CD4-positive, alpha-beta T cell treated with Interleukin-17A for 1 hour (primary cell): ENCODE results near the gene PILRB.
"Not testable (repeated sequence)": the region's sequence is repeated elsewhere in the genome, so short reads cannot be mapped to it uniquely, and the experiment has no call there.

ENCODE experiments used
- DNase-seq: peaks from one replicate; pipeline ENCODE4 v3.0.0-alpha.2; 2020

PILRB gene

GRCh38 chr7:100378114-100378755 lies 20.3 kb downstream of the PILRB start:
- DNase-seq: no peak

DNA sequence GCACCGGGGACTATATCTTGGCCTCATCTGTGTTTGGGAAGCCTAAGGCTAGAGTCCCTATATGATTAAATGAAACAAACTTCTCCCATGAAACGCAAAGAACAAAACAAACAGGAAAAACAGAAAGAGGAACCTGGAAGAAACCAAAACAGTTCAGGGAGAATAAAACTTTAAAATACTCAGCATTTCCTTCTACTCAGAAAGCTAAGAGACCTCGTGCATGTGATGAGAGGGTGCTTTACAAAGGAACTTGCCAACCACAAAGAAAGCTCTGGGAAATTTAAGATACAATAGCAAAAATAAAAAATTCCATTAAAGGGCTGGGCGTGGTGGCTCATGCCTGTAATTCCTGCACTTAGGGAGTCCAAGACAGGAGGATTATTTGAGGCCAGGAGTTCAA lies 22.3 kb downstream of the PILRB start:
- no peak for DNase-seq

DNA sequence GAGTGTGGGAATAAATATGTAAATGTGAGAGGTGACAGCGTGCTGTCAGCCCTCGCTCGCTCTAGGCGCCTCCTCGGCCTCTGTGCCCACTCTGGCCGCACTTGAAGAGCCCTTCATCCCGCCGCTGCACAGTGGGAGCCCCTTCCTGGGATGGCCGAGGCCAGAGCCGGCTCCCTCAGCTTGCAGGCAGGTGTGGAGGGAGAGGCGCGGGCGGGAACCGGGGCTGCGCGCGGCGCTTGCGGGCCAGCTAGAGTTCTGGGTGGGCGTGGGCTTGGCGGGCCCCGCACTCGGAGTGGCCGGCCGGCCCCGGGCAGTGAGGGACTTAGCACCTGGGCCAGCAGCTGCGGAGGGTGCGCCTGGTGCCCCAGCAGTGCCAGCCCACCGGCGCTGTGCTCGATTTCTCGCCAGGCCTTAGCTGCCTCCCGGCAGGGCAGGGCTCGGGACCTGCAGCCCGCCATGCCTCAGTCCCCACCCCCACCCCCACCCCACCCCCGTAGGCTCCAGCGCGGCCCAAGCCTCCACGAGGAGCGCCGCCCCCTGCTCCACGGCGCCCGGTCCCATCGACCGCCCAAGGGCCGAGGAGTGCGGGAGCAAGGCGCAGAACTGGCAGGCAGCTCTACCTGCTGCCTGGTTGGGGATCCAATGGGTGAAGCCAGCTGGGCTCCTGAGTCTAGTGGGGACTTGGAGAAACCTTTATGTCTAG lies 23.8 kb downstream of the PILRB start:
- not testable (repeated sequence) for DNase-seq

- DNase-seq: peak; percentile 19
These were observed 24.4 kb downstream of the PILRB start for GRCh38 chr7:100382234-100382853.

GRCh38 chr7:100384628-100385294 lies 26.8 kb downstream of the PILRB start:
- no peak for DNase-seq

DNA sequence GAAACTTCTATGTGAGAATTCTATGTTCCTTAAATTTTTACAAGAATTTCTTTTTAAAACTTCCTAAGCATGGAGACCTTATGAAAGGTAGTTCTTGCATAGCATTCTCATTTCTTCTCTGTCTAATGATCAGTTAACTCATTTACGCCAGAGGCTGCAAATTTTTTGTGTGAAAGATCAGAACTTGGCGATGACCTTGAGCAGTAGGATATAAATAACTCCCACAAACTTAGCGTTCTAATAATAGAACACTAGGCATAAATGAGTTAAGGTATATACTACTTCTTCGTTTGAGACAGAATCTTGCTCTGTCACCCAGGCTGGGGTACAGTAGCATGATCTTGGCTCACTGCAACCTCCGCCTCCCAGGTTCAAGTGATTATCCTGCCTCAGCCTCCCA lies 29.0 kb downstream of the PILRB start:
- DNase-seq: no peak

- no peak for DNase-seq
These were observed 29.8 kb downstream of the PILRB start for GRCh38 chr7:100387695-100388094.

DNA sequence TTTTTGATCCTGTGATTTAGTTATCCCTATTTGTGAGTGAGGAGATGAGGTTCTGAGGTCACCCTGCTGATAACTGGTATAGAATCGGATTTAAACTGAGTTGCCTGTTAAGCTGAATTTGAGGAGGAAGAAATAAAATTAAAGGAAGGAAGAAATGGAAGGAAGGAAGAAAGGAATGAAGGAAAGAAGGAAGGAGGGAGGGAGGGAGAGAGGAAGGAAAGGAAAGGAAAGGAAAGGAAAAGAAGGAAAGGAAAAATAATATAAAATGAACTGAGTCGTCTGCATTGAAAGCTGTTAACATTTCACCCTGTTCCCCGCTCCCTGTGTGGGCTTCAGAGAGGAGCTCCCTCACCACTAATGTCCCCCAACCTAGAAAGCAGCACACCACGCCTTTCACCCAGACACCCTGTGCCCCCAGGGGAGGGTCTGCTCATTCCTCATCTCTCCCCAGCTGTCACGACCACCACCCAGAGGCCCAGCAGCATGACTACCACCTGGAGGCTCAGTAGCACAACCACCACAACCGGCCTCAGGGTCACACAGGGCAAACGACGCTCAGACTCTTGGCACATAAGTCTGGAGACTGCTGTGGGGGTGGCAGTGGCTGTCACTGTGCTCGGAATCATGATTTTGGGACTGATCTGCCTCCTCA lies 31.6 kb downstream of the PILRB start:
- no peak for DNase-seq

DNA sequence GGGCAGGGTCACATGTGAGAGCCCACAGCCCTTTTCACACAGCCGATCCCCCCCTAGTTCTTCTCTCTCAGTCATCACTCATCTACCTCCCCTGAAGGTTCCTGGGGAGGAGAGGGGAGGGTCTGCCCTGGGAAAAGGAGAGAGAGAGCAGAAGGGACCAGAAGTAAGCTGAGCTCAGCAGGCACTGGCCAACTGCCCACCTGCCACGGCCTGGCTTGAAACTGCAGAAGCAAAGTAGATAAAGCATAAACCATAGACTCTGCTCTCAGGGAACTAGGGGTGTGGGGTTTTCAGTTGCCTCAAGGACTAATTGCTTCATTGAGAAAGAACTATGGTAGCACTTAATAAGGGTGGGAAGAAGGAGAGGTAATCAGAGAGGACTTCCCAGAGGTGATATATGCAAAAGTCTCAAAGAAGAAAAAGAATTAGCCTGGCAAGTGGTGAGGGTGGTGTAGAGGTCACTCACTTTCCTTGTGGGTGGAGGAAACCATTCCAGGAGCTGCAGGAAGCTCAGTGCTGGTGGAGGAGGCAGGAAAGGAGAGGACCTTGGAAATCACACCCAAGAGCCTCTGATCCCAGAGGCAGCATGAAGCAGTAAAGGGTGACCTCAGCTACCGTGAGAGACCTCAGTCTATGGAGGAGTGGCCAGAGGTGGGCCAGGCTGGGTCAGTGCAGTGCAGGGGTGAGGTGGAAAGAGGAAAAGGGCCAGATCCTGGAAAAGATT lies 32.5 kb downstream of the PILRB start:
- DNase-seq: no peak

DNA sequence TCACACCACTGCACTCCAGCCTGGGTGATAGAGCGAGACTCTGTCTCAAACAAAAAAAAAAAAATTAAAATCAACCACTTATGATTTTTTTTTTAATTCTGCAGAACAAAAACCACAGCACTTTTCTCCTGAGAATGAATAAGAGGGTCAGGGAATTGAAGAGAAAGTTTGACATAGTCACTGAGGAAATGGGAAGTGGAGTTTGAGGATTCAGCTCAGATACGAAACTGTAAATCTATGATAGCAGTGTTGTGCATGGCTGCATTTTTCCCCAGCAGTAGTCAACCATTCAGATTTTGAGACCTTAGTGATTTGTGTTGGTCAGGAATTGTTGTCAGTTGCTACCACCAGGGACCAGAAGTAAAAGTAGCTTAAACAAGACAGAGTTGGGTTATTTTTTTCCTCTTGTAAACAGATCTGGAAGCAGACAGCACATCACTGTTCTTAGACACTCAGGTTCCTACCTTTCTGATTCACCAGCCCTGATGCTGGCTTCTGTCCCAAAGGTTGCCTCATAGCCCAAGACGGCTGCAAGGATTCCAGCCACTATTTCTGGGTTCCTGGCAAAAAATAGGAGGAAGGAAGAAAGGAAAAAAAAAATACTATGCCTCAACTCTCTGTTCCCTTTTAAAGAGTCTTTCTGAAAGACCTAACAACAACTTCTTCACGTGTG lies 35.5 kb downstream of the PILRB start:
- no peak for DNase-seq

GRCh38 chr7:100394077-100394476 lies 36.2 kb downstream of the PILRB start:
- no peak for DNase-seq

GRCh38 chr7:100396421-100396982 lies 38.6 kb downstream of the PILRB start:
- DNase-seq: peak; percentile 68

GRCh38 chr7:100397315-100398081 lies 39.6 kb downstream of the PILRB start:
- no peak for DNase-seq

- no peak for DNase-seq
These were observed 40.3 kb downstream of the PILRB start for GRCh38 chr7:100398239-100398638.

DNA sequence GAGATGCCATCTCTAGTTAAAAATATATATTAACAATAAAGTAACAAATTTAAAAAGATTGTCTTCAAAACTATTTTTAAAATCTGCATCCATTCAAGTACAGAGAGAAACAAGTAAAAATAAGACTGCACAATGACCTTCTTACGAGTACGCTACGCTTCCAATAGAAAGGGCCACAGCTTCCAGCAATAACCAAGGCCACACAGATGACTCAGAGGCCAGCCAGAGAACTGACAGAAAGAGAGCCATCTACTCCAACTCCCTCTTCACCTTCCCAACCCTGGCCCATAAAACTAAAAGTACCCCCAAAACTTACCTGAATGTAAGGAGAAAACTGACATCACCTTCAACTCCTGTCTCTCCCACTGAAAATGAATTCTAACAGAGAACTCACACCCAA lies 42.1 kb downstream of the PILRB start:
- DNase-seq: no peak

GRCh38 chr7:100400656-100401055 lies 42.7 kb downstream of the PILRB start:
- DNase-seq: no peak

GRCh38 chr7:100401811-100402210 lies 43.9 kb downstream of the PILRB start:
- no peak for DNase-seq

DNA sequence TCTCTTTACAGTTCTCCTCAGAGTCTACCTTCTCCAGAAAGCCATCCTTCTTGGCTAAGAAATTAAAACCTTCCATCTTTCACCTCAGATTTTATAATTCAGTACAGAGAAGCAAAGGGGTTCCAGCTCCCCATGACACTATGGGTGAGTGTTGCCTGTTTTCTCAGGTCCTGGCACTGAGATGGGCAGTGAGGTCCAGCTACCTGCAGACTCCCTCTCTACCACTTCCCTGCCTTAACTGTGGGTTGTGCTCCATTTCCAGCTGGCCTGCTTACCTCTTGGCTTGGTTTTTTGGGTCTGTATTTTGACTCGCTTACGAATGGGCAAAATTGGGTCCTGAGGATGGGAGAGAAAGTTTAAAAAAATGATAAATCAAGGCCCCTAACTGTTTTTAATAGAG lies 44.3 kb downstream of the PILRB start:
- no peak for DNase-seq

- no peak for DNase-seq
These were observed 48.9 kb downstream of the PILRB start for GRCh38 chr7:100406767-100407166.

DNA sequence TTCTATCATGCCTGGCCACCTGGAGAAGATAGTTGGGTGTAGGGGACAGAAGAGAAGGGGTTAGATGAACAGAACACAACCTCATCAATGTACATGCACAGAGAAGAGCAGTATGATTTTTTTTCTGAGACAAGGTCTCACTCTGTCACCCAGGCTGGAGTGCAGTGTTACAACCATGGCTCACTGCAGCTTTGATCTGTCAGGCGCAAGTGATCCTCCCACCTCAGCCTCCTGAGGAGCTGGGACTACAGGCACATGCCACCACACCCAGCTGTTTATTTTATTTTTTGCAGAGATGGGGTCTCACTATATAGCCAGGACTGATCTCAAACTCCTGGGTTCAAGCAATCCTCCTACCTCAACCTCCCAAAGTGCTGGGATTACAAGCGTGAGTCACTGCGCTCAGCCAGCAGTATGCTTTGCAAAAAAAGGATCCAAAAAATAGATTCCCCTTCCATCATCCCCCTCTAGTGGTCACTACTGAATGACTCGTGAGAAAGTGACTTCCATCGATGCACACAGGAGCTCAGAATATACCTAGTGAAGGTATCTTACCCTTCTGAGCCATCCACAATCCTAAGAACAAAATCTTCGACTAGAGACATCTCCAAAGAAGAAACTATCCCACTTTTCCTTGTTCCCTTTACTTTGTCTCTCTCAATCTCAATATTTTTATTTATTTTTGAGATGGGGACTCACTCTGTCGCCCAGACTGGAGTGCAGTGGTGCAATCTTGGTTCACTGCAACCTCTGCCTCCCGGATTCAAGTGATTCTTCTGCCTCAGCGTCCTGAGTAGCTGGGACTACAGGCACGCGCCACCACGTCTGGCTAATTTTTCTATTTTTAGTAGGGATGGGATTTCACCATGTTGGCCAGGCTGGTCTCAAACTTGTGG lies 49.6 kb downstream of the PILRB start:
- peak; percentile 80 for DNase-seq
